SJSA1 (cell line): ENCODE measurements around the gene PODXL2. TPM values are rescaled to one million over a fixed set of nuclear protein-coding genes. Genes with fewer than 3 reads are reported as not detected.

ENCODE experiments used
- DNase-seq, 2 experiments: peaks; one replicate each; pipeline ENCODE4 v3.0.0-alpha.2; 2015 to 2020; ENCODE audit warnings: low spot score in 2 of 2, low read depth in 1 of 2
- H3K27ac ChIP-seq: fragments of 250-450 bp; sonication (Bioruptor Pico); 2 replicates; pipeline ENCODE4 v1.5.1; 2020; ENCODE audit warnings: mild to moderate bottlenecking, moderate library complexity
- H3K27me3 ChIP-seq: fragments of 250-450 bp; sonication (Bioruptor Pico); replicated peaks from 2 replicates; pipeline ENCODE4 v1.5.1; 2020; ENCODE audit warnings: mild to moderate bottlenecking, moderate library complexity
- H3K36me3 ChIP-seq: fragments of 250-450 bp; sonication (Bioruptor Pico); 2 replicates; pipeline ENCODE4 v1.5.1; 2020; ENCODE audit warnings: mild to moderate bottlenecking
- H3K4me1 ChIP-seq: fragments of 250-450 bp; sonication (Bioruptor Pico); replicated peaks from 2 replicates; pipeline ENCODE4 v1.6.1; 2021; ENCODE audit warnings: mild to moderate bottlenecking
- H3K4me3 ChIP-seq: fragments of 250-450 bp; sonication (Bioruptor Pico); 2 replicates; pipeline ENCODE4 v1.5.1; 2020; ENCODE audit warnings: mild to moderate bottlenecking
- H3K9me3 ChIP-seq: fragments of 250-450 bp; sonication (Bioruptor Pico); replicated peaks from 2 replicates; pipeline ENCODE4 v1.5.1; 2020; ENCODE audit warnings: mild to moderate bottlenecking
- total RNA-seq: library from RNA; depleted of rRNA; stranded (reverse); fragments of >200 nt; shearing (Covaris generic); gene quantifications from 2 replicates; pipeline ENCODE4 v1.2.3, GENCODE V29; 2014; rRNA removed

The PODXL2 gene, protein sequence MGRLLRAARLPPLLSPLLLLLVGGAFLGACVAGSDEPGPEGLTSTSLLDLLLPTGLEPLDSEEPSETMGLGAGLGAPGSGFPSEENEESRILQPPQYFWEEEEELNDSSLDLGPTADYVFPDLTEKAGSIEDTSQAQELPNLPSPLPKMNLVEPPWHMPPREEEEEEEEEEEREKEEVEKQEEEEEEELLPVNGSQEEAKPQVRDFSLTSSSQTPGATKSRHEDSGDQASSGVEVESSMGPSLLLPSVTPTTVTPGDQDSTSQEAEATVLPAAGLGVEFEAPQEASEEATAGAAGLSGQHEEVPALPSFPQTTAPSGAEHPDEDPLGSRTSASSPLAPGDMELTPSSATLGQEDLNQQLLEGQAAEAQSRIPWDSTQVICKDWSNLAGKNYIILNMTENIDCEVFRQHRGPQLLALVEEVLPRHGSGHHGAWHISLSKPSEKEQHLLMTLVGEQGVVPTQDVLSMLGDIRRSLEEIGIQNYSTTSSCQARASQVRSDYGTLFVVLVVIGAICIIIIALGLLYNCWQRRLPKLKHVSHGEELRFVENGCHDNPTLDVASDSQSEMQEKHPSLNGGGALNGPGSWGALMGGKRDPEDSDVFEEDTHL
- 0.94 and 2.6 TPM in 2 replicates for total RNA-seq

DNA sequence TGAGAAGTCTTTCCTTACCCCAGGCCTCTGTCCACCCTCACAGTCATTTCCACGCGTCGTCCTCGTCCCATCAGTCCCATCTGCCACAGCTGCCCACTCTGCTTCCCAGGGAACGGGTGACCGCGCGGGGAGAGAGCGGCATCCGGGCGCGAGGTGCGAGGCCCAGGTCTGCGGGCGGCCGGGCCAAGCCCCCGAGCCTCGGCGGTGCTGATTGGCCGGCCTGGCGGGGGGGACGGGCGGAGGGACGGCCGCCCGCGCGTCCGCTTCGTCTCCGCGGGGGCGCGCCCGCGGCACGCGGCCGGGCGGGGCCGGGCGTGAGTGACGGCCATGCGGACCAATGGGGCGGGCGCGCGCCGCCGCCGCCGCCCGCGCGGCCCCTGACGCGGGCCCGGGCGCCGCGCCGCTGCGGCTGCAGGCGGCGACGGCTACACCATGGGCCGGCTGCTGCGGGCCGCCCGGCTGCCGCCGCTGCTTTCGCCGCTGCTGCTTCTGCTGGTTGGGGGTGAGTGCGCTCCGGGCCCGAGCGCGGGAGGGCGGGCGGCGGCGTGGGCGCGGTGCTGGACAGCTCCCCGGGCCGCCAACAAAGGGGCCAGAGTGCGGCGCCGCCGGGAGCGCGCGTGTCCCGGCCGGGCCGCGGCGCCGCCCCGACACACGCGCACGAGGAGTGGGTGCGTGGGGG lies at the start of gene PODXL2:
Gene PODXL2 (plus strand): TSS at position 398 of the 679 bp plus-strand sequence. CDS start 35 bp downstream, at position 433.
- H3K9me3 ChIP-seq = peaks cover 4% of the 10 kb centered on the region
- peak within 1 kb of the TSS; percentile 33 for H3K4me3 ChIP-seq
- H3K27me3 ChIP-seq = peaks cover 37% of the 10 kb centered on the region
- no peaks in the 10 kb centered on the region for H3K36me3 ChIP-seq
- H3K4me1 ChIP-seq = peaks cover 14% of the 10 kb centered on the region
- H3K27ac ChIP-seq = no peak within 1 kb of the TSS
- no peak for DNase-seq

DNA sequence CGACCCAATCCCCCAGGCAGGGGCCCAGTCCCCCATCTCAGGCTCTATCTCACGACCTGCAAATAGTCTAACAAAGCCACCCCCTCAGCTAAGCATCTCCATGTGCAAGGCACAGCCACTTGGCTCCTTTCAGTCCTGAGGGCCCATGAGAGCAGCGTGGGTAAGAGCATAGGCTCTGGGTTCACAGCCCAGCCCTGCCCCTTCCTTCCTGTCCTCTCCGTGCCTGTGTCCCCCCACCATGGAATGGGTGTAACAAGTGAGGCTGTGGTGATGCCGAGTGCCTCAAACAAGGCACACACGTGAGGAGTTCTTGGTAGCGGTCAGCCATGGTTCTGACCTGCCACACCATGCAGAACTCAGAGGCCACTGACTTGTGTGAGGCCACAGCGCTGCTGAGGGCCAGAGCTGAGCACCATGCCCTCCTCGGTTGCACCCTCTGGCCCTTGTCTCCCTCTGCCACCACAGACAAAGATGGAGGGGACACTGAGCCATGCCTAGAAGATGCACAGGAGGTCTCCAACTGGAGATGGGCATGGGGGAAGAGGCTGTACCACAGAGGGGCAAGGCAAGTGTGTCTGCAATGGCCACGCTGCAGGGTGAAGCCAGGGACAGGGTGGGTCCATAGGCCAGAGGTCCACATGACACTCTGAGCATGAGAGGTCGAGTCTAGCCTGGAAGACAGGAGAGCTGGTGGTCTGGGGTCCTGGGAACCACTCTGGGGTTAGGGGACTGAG lies 48.5 kb upstream of the PODXL2 start:
- Histone ChIP-seq H3K4me1 (no peaks in the 10 kb centered on the region), H3K27ac (no peak overlapping the region), H3K27me3 (no peaks in the 10 kb centered on the region), H3K4me3 (no peak overlapping the region), H3K36me3 (peaks cover 63% of the 10 kb centered on the region), H3K9me3 (no peaks in the 10 kb centered on the region)
- DNase-seq = no peak

DNA sequence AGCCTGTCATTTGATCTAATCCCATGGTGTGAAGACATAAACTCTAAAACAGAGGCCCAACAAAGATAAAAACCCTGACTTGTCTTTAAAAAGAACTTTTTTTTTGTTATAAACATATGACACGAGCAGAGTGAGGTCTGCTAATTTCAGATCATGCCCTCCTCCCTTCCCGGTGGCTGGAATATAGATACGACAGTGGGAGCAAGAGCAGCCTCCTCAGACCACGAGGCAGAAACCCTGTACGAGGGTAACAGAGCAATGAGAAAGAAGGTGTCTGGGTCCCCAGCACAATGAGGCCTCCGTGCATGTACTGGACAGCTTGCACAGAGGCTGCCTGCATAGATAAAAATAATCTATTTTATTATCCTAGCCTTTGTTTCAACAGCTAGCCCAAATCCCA lies 44.3 kb upstream of the PODXL2 start:
- Histone ChIP-seq H3K9me3 (no peaks in the 10 kb centered on the region), H3K27ac (no peak overlapping the region), H3K36me3 (peaks cover 39% of the 10 kb centered on the region), H3K27me3 (no peaks in the 10 kb centered on the region), H3K4me3 (no peak overlapping the region), H3K4me1 (peaks cover 16% of the 10 kb centered on the region)
- DNase-seq = no peak

DNA sequence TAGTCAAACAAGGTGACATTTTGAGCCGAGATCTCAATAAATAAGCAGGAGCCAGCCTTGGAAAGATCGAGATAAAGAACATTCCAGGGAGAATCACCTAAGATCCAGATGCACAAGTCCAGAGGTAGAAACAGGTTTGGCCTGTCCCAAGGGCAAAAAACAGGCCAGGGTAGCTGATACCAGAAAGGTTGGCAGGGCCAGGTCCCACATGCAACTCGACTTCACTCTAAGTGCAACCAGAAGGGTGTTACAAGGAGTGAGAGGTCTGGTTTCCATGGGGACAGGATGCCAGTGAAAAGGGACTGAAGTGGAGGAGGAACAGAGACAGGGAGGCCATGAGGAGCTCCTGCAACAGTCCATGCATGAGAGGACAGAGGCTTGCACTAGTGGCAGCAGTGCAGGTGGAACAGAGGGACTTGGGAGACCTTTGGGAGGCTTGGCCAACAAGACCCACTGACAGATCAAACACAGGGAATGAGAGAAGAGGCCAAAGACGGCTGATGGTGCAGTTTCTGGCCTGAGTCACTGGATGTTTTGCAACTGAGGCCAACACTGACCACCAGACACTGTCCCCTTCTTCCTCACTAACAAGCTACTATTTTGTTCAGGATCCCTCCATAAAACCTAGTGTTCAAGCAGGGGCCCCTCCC lies 43.7 kb upstream of the PODXL2 start:
- H3K27ac ChIP-seq = no peak overlapping the region
- no peaks in the 10 kb centered on the region for H3K9me3 ChIP-seq
- H3K4me3 ChIP-seq = no peak overlapping the region
- H3K36me3 ChIP-seq = peaks cover 41% of the 10 kb centered on the region
- H3K4me1 ChIP-seq = peaks cover 16% of the 10 kb centered on the region
- H3K27me3 ChIP-seq = no peaks in the 10 kb centered on the region
- DNase-seq = no peak

DNA sequence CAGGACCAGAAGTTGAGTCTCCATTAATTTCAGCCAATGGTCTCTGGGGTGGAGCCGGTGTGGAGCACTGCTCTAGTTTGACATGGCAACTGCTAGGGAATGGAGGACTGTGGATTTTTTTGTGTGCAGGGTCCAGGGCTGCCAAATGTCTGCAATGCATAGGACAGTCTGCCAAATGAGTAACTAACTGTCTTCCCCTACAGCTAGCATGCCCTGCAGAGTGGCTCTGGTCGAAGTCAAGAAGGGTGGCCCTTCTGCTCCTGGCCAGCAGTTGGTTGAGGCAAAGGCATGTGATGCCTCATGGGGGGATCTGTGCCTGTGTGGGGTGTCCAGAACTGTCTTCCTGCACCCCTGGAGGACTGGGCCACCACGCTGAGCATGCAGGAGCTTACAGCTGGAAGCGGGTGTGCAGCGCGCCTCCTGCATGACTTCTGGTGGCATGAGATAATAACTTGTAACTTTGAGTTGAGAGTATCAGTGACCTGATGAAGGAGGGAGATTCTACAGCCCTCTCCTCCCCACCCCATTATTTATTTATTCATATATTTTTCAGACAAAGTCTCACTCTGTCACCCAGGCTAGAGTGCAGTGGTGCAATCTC lies 43.1 kb upstream of the PODXL2 start:
- H3K4me3 ChIP-seq = no peak overlapping the region
- H3K4me1 ChIP-seq = peaks cover 17% of the 10 kb centered on the region
- peaks cover 37% of the 10 kb centered on the region for H3K36me3 ChIP-seq
- H3K27me3 ChIP-seq = no peaks in the 10 kb centered on the region
- H3K27ac ChIP-seq = no peak overlapping the region
- no peak for DNase-seq
- no peaks in the 10 kb centered on the region for H3K9me3 ChIP-seq

DNA sequence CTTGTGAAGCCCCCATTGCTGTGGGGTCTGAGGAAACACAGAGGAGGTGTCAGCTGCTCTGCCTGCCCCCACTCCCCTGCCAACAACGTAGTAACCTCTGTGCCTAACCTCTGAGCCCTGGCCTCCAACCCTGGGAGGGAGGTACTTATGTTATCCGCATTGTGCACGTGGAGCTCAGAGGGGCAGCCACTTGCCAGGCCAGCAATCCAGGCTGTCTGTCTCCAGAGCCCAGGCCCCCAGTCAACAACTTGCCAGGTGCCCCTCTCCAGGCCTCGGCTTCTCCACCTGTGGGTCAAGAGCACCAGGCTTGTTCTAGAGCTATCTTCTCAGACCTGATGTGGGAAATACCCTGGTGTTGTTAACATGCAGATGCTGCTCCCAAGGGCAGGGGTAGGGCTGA lies 41.1 kb upstream of the PODXL2 start:
- no peak overlapping the region for H3K27ac ChIP-seq
- no peak overlapping the region for H3K4me3 ChIP-seq
- H3K9me3 ChIP-seq = no peaks in the 10 kb centered on the region
- H3K36me3 ChIP-seq = peaks cover 33% of the 10 kb centered on the region
- peaks cover 30% of the 10 kb centered on the region for H3K4me1 ChIP-seq
- no peaks in the 10 kb centered on the region for H3K27me3 ChIP-seq
- DNase-seq = no peak

DNA sequence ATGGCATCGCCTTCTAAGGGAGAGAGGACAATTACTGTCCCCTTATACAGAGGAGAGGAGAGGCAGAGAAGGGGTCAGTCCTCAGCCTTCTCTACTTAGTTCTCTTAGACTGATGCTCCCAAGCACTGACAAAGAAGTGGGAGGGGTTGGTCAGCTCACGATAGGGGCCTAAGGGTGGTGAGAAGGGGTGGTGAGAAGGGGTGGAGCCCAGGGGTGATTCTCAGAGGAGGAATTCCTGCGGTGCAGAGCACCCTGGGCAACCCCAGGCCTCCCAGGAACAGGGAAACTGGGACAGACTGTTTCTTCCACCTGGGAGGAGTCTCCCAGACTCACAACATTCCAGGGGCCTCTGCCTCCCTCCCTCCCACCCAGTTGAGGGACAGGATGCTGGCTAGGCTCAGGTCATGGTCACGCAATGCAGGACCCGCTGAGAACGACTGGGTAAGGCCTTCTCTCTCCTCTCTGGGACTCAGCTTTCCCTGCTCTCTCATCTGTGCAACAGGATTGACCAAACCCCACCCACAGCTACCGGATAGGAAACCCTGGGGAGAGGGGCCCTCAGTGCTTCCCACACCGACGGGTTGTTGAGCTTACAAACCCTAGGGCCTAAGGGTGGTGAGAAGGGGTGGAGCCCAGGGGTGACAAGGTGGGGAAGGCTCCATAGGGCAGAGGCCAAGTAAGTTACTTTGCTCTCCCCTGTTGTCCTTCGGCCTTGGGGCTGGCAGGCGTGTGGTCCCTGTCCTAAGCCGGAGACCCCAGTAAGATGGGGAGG lies 40.0 kb upstream of the PODXL2 start:
- Histone ChIP-seq H3K4me1 (peaks cover 30% of the 10 kb centered on the region), H3K36me3 (peaks cover 28% of the 10 kb centered on the region), H3K4me3 (peak overlapping the region; percentile 87), H3K27me3 (no peaks in the 10 kb centered on the region), H3K27ac (peak overlapping the region; percentile 89), H3K9me3 (no peaks in the 10 kb centered on the region)
- peak; percentile 82 to 91 for DNase-seq

DNA sequence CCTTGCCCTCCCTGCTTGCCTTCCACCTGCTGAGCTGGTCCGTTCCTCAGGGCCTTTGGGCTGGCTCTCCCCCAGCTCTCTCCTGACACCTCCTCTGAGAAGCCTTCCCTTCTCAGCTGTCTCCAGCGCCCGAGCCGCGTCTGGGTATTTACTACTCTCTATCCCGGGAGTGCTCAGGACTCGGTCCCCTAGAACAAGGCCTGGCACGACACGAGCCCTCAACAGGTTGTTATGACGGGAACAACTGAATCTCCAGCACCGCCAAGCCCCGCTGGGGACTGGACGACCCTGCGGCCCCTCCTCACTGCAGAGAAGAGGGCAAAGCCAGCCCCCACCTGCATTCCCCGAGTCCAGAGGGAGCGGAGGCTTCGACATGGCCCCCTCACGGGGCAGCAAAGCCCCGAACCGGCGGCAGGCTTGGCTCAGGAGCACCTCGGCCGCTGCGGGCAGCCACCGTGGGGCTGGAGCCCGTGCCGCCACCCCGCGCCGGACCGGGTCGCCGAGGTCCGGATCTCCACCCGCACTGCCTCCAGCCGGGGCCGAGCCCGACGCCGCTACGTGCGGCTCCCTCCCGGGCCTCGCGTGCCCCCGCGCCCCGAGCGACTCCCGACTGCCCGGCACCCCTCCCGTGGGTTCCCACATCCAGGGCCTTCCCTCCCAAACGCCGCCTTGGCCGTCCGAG lies 39.2 kb upstream of the PODXL2 start:
- Histone ChIP-seq H3K9me3 (no peaks in the 10 kb centered on the region), H3K4me1 (peaks cover 30% of the 10 kb centered on the region), H3K4me3 (peak overlapping the region; percentile 87), H3K27ac (peak overlapping the region; percentile 89), H3K36me3 (peaks cover 28% of the 10 kb centered on the region), H3K27me3 (no peaks in the 10 kb centered on the region)
- DNase-seq = peak in 1 of 2 experiments; percentile 29

DNA sequence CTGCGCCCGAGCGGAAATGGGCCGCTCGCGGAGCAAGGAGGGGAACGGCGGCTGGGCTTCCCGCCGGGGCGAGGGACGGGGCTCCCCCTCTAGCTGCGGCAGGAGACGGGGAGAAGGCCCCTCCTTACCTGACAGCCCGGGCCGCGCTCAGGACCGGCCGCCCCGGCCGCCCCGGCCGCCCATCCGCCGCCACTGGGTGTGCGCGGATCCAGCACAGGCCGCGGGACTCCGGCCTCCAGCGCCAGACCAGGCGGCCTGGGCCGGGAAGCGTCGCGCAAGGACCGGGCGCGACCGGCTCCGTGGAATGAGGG lies 38.7 kb upstream of the PODXL2 start:
- Histone ChIP-seq H3K27me3 (no peaks in the 10 kb centered on the region), H3K4me3 (peak overlapping the region; percentile 87), H3K27ac (peak overlapping the region; percentile 89), H3K9me3 (no peaks in the 10 kb centered on the region), H3K4me1 (peaks cover 30% of the 10 kb centered on the region), H3K36me3 (peaks cover 24% of the 10 kb centered on the region)
- no peak for DNase-seq

DNA sequence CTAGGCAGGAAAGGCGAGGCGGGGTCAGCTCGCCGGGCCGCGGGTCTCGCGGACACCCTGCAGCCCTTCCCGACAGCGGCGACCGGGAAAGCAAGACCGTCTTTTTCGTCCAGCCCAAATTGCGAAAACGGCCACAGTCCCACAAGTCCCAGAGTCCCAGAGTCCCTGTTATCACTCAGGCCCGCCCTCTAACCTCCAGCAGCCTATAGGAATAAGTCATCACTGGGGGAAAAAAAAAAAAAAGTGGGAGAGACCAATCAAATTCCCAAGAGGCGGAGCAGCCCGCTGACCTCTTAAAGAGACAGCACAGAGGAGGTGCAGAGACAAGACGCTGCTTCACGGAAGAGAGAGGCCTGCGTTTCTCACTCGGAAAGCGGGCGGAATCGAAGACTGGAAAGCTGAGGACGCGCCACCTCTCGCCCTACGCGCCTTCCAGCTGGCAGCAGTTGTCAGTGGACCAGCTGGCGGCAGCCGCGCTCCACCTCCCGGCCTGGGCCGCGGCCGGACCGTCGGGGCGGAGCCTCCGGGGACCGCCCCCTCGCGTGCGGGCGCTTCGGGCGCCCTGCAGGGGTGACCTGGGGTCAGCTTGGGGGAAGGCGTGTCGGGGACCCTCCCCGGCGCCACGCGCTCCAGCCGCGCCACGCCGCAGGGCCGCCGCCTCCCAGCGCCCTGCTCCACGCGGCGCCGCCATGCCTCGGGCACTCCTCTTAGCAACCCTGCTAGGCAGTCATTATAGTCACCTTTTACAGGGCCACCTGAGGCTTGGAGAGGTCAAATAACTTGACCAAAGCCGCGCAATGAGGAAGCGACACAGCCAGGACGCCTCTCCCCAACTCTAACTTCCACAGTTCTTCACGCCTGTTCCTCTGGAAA lies 38.2 kb upstream of the PODXL2 start, which contains the start of gene TPRA1:
Gene TPRA1 (minus strand): TSS at position 141 of the 873 bp plus-strand sequence. CDS start 10,587 bp downstream, outside the sequence.
- peaks cover 30% of the 10 kb centered on the region for H3K4me1 ChIP-seq
- DNase-seq = peak; percentile 95 to 98
- no peaks in the 10 kb centered on the region for H3K9me3 ChIP-seq
- peak within 1 kb of the TSS; percentile 89 for H3K27ac ChIP-seq
- no peaks in the 10 kb centered on the region for H3K27me3 ChIP-seq
- peak within 1 kb of the TSS; percentile 87 for H3K4me3 ChIP-seq
- H3K36me3 ChIP-seq = peaks cover 20% of the 10 kb centered on the region

DNA sequence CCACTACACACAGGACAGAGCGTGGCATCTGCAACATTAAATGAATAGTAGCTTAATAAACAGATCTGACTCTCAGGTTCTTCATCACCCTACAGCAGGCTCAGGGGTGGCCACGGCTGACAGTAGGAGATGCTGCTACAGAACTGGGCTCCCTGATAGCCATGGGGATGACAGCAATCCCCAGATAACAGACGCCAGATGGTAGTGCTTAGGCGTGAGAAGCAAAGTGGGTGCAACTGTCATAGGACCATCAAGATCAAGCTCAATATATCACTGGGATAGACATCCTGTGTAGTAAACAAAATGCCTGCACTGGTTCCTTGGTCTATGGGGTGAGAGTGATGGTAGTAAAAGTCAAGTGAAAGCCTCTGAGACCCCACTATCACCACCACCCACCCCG lies 35.8 kb upstream of the PODXL2 start:
- Histone ChIP-seq H3K27ac (no peak overlapping the region), H3K36me3 (peaks cover 8% of the 10 kb centered on the region)
- no peak for DNase-seq

More for the DNA sequence above, 35.8 kb upstream of the PODXL2 start:
- H3K27me3 ChIP-seq = no peaks in the 10 kb centered on the region
- H3K4me3 ChIP-seq = no peak overlapping the region
- H3K4me1 ChIP-seq = peaks cover 29% of the 10 kb centered on the region
- H3K9me3 ChIP-seq = no peaks in the 10 kb centered on the region
